ENCODE data around the gene MYH7.

DNA sequence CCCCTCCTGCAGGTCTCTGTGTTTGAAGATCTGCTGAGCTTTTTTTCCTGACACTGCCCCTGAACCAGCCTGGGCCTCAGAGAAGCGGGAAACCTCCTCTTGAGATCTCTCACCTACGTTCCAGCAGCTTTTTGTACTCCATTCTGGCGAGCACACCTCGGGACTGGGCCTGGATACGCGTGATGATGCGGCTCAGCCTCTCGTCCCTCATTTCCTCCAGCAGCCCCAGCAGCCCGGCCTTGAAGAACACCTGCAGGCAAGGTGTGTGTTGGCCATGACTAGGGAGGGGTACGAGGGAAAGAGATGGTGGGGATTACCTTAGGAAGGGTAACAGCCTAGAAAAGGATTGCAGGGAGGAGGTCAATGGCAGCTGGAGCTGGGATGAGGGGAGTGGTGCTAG, 10.3 kb downstream of the MYH7 start:
- TF ChIP-seq EGR1 (IDR thresholded peaks at IDR 0.05; ENCODE audit: low read depth in 2 of 2), result no peak
- no peak for TF ChIP-seq CTCF (IDR thresholded peaks at IDR 0.05; ENCODE audit: low read depth, low read length, missing input control)
- TF ChIP-seq RAD21 (IDR thresholded peaks at IDR 0.05), result no peak
- TF ChIP-seq YY1 (IDR thresholded peaks at IDR 0.05), result no peak
- no peak for TF ChIP-seq GABPA (IDR thresholded peaks at IDR 0.05 in 1 of 2, conservative IDR thresholded peaks at IDR 0.05 in 1 of 2)
